NOMO-1 (cell line): ENCODE data around the gene PRR20E.
"Not testable (repeated sequence)": the region's sequence is repeated elsewhere in the genome, so short reads cannot be mapped to it uniquely, and the experiment has no call there.

Experiments
- DNase-seq, 2 experiments: peaks; one replicate each; lab custom pipeline; 2025; ENCODE audit not compliant: unreplicated experiment in 2 of 2; lab: John Stamatoyannopoulos, UW

Gene PRR20E

GRCh38 chr13:57166897-57167296, at the start of gene PRR20E:
Gene PRR20E (plus strand): TSS chr13:57167197. CDS start chr13:57167584, 387 bp downstream.
- not testable (repeated sequence) for DNase-seq

GRCh38 chr13:57123681-57124080, 43.3 kb upstream of the PRR20E start:
- no peak for DNase-seq

GRCh38 chr13:57128909-57129308, 38.1 kb upstream of the PRR20E start:
- DNase-seq: no peak

GRCh38 chr13:57136093-57136492, 30.9 kb upstream of the PRR20E start:
- DNase-seq: no peak

- no peak for DNase-seq
Observed at GRCh38 chr13:57137585-57137984, 29.4 kb upstream of the PRR20E start.

GRCh38 chr13:57138988-57139387, 28.0 kb upstream of the PRR20E start:
- DNase-seq: no peak

- DNase-seq: not testable (repeated sequence)
Observed at GRCh38 chr13:57139781-57140180, 27.2 kb upstream of the PRR20E start.

GRCh38 chr13:57140235-57140968, 26.6 kb upstream of the PRR20E start, which contains the start of gene PRR20A:
Gene PRR20A (plus strand): TSS chr13:57140918. CDS start chr13:57141305, 387 bp downstream.
- DNase-seq: not testable (repeated sequence)

GRCh38 chr13:57147188-57147587, 19.8 kb upstream of the PRR20E start, which contains the start of gene PRR20B:
Gene PRR20B (plus strand): TSS chr13:57147488. CDS start chr13:57147875, 387 bp downstream.
- DNase-seq: not testable (repeated sequence)

- DNase-seq: not testable (repeated sequence)
Observed at GRCh38 chr13:57148106-57148505, 18.9 kb upstream of the PRR20E start.

GRCh38 chr13:57153761-57154160, 13.2 kb upstream of the PRR20E start, which contains the start of gene PRR20C:
Gene PRR20C (plus strand): TSS chr13:57154061. CDS start chr13:57154448, 387 bp downstream.
- not testable (repeated sequence) for DNase-seq

GRCh38 chr13:57160332-57160731, 6.7 kb upstream of the PRR20E start, which contains the start of gene PRR20D:
Gene PRR20D (plus strand): TSS chr13:57160632. CDS start chr13:57161019, 387 bp downstream.
- DNase-seq: not testable (repeated sequence)

- no peak for DNase-seq
Observed at GRCh38 chr13:57191667-57192066, 24.7 kb downstream of the PRR20E start.

- DNase-seq: no peak
Observed at GRCh38 chr13:57212989-57213388, 46.0 kb downstream of the PRR20E start.
